Keratinocyte (primary cell): ENCODE results near the gene LSAMP. TPM values are rescaled to one million over a fixed set of nuclear protein-coding genes. Genes with fewer than 3 reads are reported as not detected.

Source experiments
- DNase-seq: peaks from one replicate; pipeline ENCODE4 v3.0.0-alpha.2; 2011; ENCODE audit warnings: low read depth, missing footprints, low spot score
- FAIRE-seq: peaks from 2 replicates; lab custom pipeline; 2011; peaks lifted over from hg19 to GRCh38; lab: Jason Lieb, UNC
- H2AFZ ChIP-seq: 2 replicates; pipeline ENCODE4 v1.6.0; 2012; ENCODE audit warnings: low read length, control low read depth, inconsistent platforms; ENCODE audit not compliant: control insufficient read depth
- H3K27ac ChIP-seq: 2 replicates; pipeline ENCODE4 v1.5.1; 2011; ENCODE audit warnings: low read length; ENCODE audit not compliant: control insufficient read depth, insufficient read depth
- H3K27me3 ChIP-seq: 3 replicates; pipeline ENCODE4 v1.6.0; 2011; ENCODE audit warnings: low read length; ENCODE audit not compliant: control insufficient read depth, insufficient read depth; ENCODE audit errors: extremely low read depth
- H3K36me3 ChIP-seq, 2 experiments: 2 replicates in 1 of 2; 3 replicates in 1 of 2; pipeline ENCODE4 v1.5.1; 2011; ENCODE audit warnings: low read length in 2 of 2, mild to moderate bottlenecking in 1 of 2; ENCODE audit not compliant: control insufficient read depth in 2 of 2, insufficient read depth in 2 of 2; ENCODE audit errors: extremely low read depth in 1 of 2
- H3K4me1 ChIP-seq: 3 replicates; pipeline ENCODE4 v1.5.1; 2011; ENCODE audit warnings: low read length; ENCODE audit not compliant: control insufficient read depth, insufficient read depth; ENCODE audit errors: extremely low read depth
- H3K4me2 ChIP-seq: 3 replicates; pipeline ENCODE4 v1.6.0; 2011; ENCODE audit warnings: low read depth, low read length; ENCODE audit not compliant: control insufficient read depth, insufficient read depth; ENCODE audit errors: extremely low read depth
- H3K4me3 ChIP-seq, 3 experiments: fragments of 200-600 bp in 1 of 3; sonication (generic) in 1 of 3; 2 replicates in 2 of 3; 3 replicates in 1 of 3; pipeline ENCODE4 v1.5.1; 2011 to 2016; ENCODE audit warnings: low read length in 3 of 3, mild to moderate bottlenecking in 3 of 3, control low read depth in 2 of 3, inconsistent platforms in 1 of 3, low read depth in 1 of 3, mixed read lengths in 1 of 3, mixed run types in 1 of 3, moderate library complexity in 1 of 3; ENCODE audit not compliant: control insufficient read depth in 2 of 3, insufficient read depth in 2 of 3; ENCODE audit errors: extremely low read depth in 1 of 3
- H3K79me2 ChIP-seq: 2 replicates; pipeline ENCODE4 v1.6.0; 2012; ENCODE audit warnings: low read length; ENCODE audit not compliant: control insufficient read depth, insufficient read depth
- H3K9ac ChIP-seq: 3 replicates; pipeline ENCODE4 v1.6.0; 2011; ENCODE audit warnings: low read length; ENCODE audit not compliant: control insufficient read depth, insufficient read depth; ENCODE audit errors: extremely low read depth
- H3K9me1 ChIP-seq: 3 replicates; pipeline ENCODE4 v1.6.0; 2011; ENCODE audit warnings: low read length; ENCODE audit not compliant: control insufficient read depth, insufficient read depth; ENCODE audit errors: extremely low read depth
- H3K9me3 ChIP-seq: 2 replicates; pipeline ENCODE4 v1.5.1; 2012; ENCODE audit warnings: low read depth, low read length; ENCODE audit not compliant: control insufficient read depth
- H4K20me1 ChIP-seq: 3 replicates; pipeline ENCODE4 v1.6.0; 2011; ENCODE audit warnings: low read length; ENCODE audit not compliant: control insufficient read depth, insufficient read depth; ENCODE audit errors: extremely low read depth
- EZH2 ChIP-seq: IDR thresholded peaks from one replicate; pipeline ENCODE4 v1.6.1; 2012; ENCODE audit warnings: inconsistent platforms, mild to moderate bottlenecking, low read length, moderate library complexity
- dilution Hi-C: fragments of 300-500 bp; cut with MboI; formaldehyde crosslinking; loops from one replicate; pipeline ENCODE4 v1.7.0; 2020; ENCODE audit warnings: low sequenced_read_pairs; ENCODE audit not compliant: extremely low pct_ligation_motif_present
- polyA plus RNA-seq, 5 experiments: library from polyadenylated mRNA; depleted of rRNA in 3 of 5; stranded (reverse) in 3 of 5; stranded (forward) in 1 of 5; unstranded in 1 of 5; fragments of >200 nt; gene quantifications; 1 replicate in 1 of 5; 2 replicates in 3 of 5; 3 replicates in 1 of 5; pipeline versions ENCODE4 v1.2.1 to v1.2.3, GENCODE V29; 2011 to 2012; ENCODE audit warnings: missing spikeins in 2 of 5, low read depth in 1 of 5, low replicate concordance in 1 of 5
- TF ChIP-seq, protein P1 (sequence below), 3 experiments: IDR thresholded peaks in 1 of 3; conservative IDR thresholded peaks in 1 of 3; optimal IDR thresholded peaks in 1 of 3; 2 replicates in 2 of 3; 3 replicates in 1 of 3; pipeline versions ENCODE3 to v1.5.1; 2011; ENCODE audit warnings: low read length in 3 of 3, mild to moderate bottlenecking in 3 of 3, moderate library complexity in 2 of 3, control low read depth in 1 of 3, inconsistent platforms in 1 of 3; ENCODE audit not compliant: insufficient read depth in 2 of 3; ENCODE audit errors: extremely low read depth in 1 of 3

The LSAMP gene
- polyA plus RNA-seq, 1 donor (not counting 4 experiments of a cell fraction or from before 2014, with no cell fraction given), result 0.12 TPM

DNA sequence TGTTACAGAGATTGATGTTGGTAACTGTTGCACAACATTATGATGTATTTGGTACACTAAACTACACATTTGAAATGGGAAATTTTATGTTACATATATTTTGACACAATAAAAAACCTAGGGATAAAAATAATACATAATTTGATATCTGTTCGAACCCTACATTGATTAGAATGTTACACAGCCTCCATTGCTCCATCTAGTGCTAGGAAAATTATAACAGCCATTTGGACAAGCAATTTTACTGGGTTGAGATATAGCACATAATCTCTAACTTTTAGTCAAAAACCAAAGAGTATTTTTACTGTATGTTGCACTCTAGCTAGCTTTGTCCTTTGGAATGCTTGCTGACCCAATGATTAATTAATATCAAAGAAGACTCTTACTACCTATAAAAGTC, 108.1 kb downstream of the LSAMP start:
- no peak for TF ChIP-seq EZH2
- TF ChIP-seq, protein P1, sequence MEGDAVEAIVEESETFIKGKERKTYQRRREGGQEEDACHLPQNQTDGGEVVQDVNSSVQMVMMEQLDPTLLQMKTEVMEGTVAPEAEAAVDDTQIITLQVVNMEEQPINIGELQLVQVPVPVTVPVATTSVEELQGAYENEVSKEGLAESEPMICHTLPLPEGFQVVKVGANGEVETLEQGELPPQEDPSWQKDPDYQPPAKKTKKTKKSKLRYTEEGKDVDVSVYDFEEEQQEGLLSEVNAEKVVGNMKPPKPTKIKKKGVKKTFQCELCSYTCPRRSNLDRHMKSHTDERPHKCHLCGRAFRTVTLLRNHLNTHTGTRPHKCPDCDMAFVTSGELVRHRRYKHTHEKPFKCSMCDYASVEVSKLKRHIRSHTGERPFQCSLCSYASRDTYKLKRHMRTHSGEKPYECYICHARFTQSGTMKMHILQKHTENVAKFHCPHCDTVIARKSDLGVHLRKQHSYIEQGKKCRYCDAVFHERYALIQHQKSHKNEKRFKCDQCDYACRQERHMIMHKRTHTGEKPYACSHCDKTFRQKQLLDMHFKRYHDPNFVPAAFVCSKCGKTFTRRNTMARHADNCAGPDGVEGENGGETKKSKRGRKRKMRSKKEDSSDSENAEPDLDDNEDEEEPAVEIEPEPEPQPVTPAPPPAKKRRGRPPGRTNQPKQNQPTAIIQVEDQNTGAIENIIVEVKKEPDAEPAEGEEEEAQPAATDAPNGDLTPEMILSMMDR (optimal IDR thresholded peaks at IDR 0.05 in 1 of 3, IDR thresholded peaks at IDR 0.05 in 1 of 3, conservative IDR thresholded peaks at IDR 0.05 in 1 of 3; ENCODE audit: extremely low read depth in 1 of 3, insufficient read depth in 2 of 3, low read length in 3 of 3), result no peak
- H3K36me3 ChIP-seq, result no peaks in the 10 kb centered on the region
- no peak overlapping the region for H3K27ac ChIP-seq
- dilution Hi-C loops, result no loop called here
- no peaks in the 10 kb centered on the region for H3K27me3 ChIP-seq
- no peak overlapping the region for H3K4me3 ChIP-seq
- H3K9me3 ChIP-seq, result no peaks in the 10 kb centered on the region
- no peak overlapping the region for H2AFZ ChIP-seq
- DNase-seq (no peak), FAIRE-seq (no peak)
- H3K4me1 ChIP-seq, result no peaks in the 10 kb centered on the region
- no peak overlapping the region for H3K4me2 ChIP-seq
- no peaks in the 10 kb centered on the region for H3K79me2 ChIP-seq
- no peaks in the 10 kb centered on the region for H3K9me1 ChIP-seq
- no peak overlapping the region for H3K9ac ChIP-seq
- no peaks in the 10 kb centered on the region for H4K20me1 ChIP-seq

DNA sequence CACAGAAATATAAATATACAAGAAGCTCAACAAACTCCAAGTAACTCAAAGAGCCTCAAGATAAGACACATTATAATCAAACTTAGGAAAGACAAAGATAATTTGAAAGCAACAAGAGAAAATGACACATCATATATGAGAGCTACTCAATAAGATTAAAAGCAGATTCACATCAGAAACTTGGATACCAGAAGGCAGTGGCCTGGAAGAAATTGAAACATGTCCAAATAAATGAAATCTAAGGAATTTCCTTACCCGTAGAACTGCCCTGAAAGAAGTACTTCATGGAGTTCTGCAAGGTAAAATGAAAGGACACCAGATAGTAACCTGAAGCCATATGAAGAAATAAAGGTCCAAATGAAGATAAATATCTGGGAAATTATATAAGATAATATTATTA, 113.9 kb downstream of the LSAMP start:
- H2AFZ ChIP-seq, result no peak overlapping the region
- H3K4me1 ChIP-seq, result no peaks in the 10 kb centered on the region
- TF ChIP-seq, protein P1 (optimal IDR thresholded peaks at IDR 0.05 in 1 of 3, IDR thresholded peaks at IDR 0.05 in 1 of 3, conservative IDR thresholded peaks at IDR 0.05 in 1 of 3; ENCODE audit: extremely low read depth in 1 of 3, insufficient read depth in 2 of 3, low read length in 3 of 3), result no peak
- no peak for TF ChIP-seq EZH2
- no peaks in the 10 kb centered on the region for H3K79me2 ChIP-seq
- H3K9ac ChIP-seq, result no peak overlapping the region
- no peaks in the 10 kb centered on the region for H3K9me3 ChIP-seq
- no peak overlapping the region for H3K4me3 ChIP-seq
- H3K36me3 ChIP-seq, result no peaks in the 10 kb centered on the region
- no peaks in the 10 kb centered on the region for H3K27me3 ChIP-seq
- no peaks in the 10 kb centered on the region for H3K9me1 ChIP-seq
- H4K20me1 ChIP-seq, result no peaks in the 10 kb centered on the region
- dilution Hi-C loops, result no loop called here
- H3K4me2 ChIP-seq, result no peak overlapping the region
- H3K27ac ChIP-seq, result no peak overlapping the region
- DNase-seq (no peak), FAIRE-seq (no peak)
